H1 (cell line): Measurements from ENCODE around the gene DCUN1D2. TPM values are rescaled to one million over a fixed set of nuclear protein-coding genes. Genes with fewer than 3 reads are reported as not detected.

Experiments
- CTCF ChIA-PET: fragments of 300-600 bp; sonication (Branson Sonifier 250); formaldehyde crosslinking; loops from one replicate; lab custom pipeline; 2021; ENCODE audit not compliant: partially characterized antibody; lab: Charles Lee
- POLR2A ChIA-PET: fragments of 300-600 bp; sonication (Branson Sonifier 250); formaldehyde crosslinking; loops from one replicate; lab custom pipeline; 2021; ENCODE audit warnings: inconsistent platforms; ENCODE audit not compliant: partially characterized antibody; lab: Charles Lee
- DNase-seq, 2 experiments: peaks; one replicate each; pipeline versions ENCODE4 v3.0.0 to v3.0.0-alpha.2; 2010 to 2022; ENCODE audit warnings: low spot score in 2 of 2, low read depth in 1 of 2, mixed read lengths in 1 of 2
- FAIRE-seq: peaks from 2 replicates; lab custom pipeline; 2011; peaks lifted over from hg19 to GRCh38; lab: Jason Lieb, UNC
- H2AFZ ChIP-seq: 2 replicates; pipeline ENCODE4 v1.8.1; 2012; ENCODE audit warnings: low read length, inconsistent platforms
- H2AK5ac ChIP-seq: 2 replicates; pipeline ENCODE4 v1.6.1; 2013; ENCODE audit warnings: low read depth, low read length
- H2BK120ac ChIP-seq: replicated peaks from 2 replicates; pipeline ENCODE3; 2013; ENCODE audit warnings: low read depth, low read length, inconsistent platforms
- H2BK12ac ChIP-seq: 2 replicates; pipeline ENCODE4 v1.6.1; 2013; ENCODE audit warnings: low read depth, low read length
- H2BK15ac ChIP-seq: 2 replicates; pipeline ENCODE4 v1.6.1; 2013; ENCODE audit warnings: low read length
- H2BK20ac ChIP-seq: 2 replicates; pipeline ENCODE4 v1.6.1; 2013; ENCODE audit warnings: low read length
- H2BK5ac ChIP-seq: 2 replicates; pipeline ENCODE4 v1.6.1; 2013; ENCODE audit warnings: low read depth, low read length
- H3K14ac ChIP-seq: 2 replicates; pipeline ENCODE4 v1.6.1; 2013; ENCODE audit warnings: inconsistent platforms; ENCODE audit not compliant: insufficient read length
- H3K18ac ChIP-seq: 2 replicates; pipeline ENCODE4 v1.6.1; 2013; ENCODE audit warnings: low read length; ENCODE audit errors: extremely low read depth
- H3K23ac ChIP-seq: 2 replicates; pipeline ENCODE4 v1.6.1; 2013; ENCODE audit warnings: inconsistent platforms; ENCODE audit not compliant: insufficient read length
- H3K23me2 ChIP-seq: 2 replicates; pipeline ENCODE4 v1.6.1; 2013; ENCODE audit warnings: low read depth, low read length
- H3K27ac ChIP-seq: 2 replicates; pipeline ENCODE4 v1.6.1; 2011; ENCODE audit warnings: low read depth, low read length, inconsistent platforms
- H3K27me3 ChIP-seq, 4 experiments: replicated peaks in 1 of 4; 1 replicate in 1 of 4; 2 replicates in 3 of 4; pipeline versions ENCODE4 v1.6.1 to v1.8.1; 2011 to 2013; ENCODE audit warnings: low read length in 3 of 4, mild to moderate bottlenecking in 3 of 4, inconsistent platforms in 2 of 4, mixed read lengths in 2 of 4, moderate library complexity in 1 of 4; ENCODE audit not compliant: control insufficient read depth in 3 of 4, insufficient read depth in 3 of 4; ENCODE audit errors: extremely low read depth in 1 of 4
- H3K36me3 ChIP-seq, 4 experiments: 2 replicates each; pipeline versions ENCODE4 v1.6.1 to v1.8.1; 2011 to 2013; ENCODE audit warnings: mild to moderate bottlenecking in 4 of 4, low read length in 3 of 4, moderate library complexity in 2 of 4, control low read depth in 1 of 4, inconsistent platforms in 1 of 4; ENCODE audit not compliant: insufficient read depth in 4 of 4, control insufficient read depth in 2 of 4
- H3K4ac ChIP-seq: replicated peaks from 2 replicates; pipeline ENCODE3; 2013; ENCODE audit warnings: low read length, low read depth, mixed read lengths, inconsistent platforms; ENCODE audit not compliant: insufficient read length
- H3K4me1 ChIP-seq, 4 experiments: replicated peaks in 1 of 4; 1 replicate in 1 of 4; 2 replicates in 3 of 4; pipeline versions ENCODE4 v1.6.1 to v1.8.1; 2011 to 2013; ENCODE audit warnings: low read length in 3 of 4, inconsistent platforms in 2 of 4, mixed read lengths in 1 of 4; ENCODE audit not compliant: insufficient read depth in 4 of 4, control insufficient read depth in 3 of 4
- H3K4me2 ChIP-seq, 2 experiments: 2 replicates each; pipeline versions ENCODE4 v1.6.1 to v1.8.1; 2011 to 2013; ENCODE audit warnings: low read depth in 2 of 2, low read length in 2 of 2, control low read depth in 1 of 2, inconsistent platforms in 1 of 2, mild to moderate bottlenecking in 1 of 2; ENCODE audit not compliant: insufficient read depth in 1 of 2
- H3K4me3 ChIP-seq, 4 experiments: fragments of 200-600, 300-600 bp in 1 of 4; sonication (generic), shearing (Covaris generic), sonication (Bioruptor Twin) in 1 of 4; 2 replicates each; pipeline versions ENCODE4 v1.5.1 to v1.8.1; 2011 to 2016; ENCODE audit warnings: low read length in 4 of 4, low read depth in 3 of 4, control low read depth in 2 of 4, inconsistent platforms in 2 of 4, mild to moderate bottlenecking in 2 of 4, mixed read lengths in 1 of 4, moderate library complexity in 1 of 4; ENCODE audit not compliant: insufficient read depth in 2 of 4; ENCODE audit errors: extremely low read depth in 1 of 4
- H3K56ac ChIP-seq: replicated peaks from 2 replicates; pipeline ENCODE3; 2013; ENCODE audit warnings: low read depth, mild to moderate bottlenecking, mixed read lengths, low read length, inconsistent platforms; ENCODE audit not compliant: insufficient read length
- H3K79me1 ChIP-seq: 2 replicates; pipeline ENCODE4 v1.6.1; 2013; ENCODE audit warnings: low read depth, low read length, control low read depth
- H3K79me2 ChIP-seq, 2 experiments: 2 replicates each; pipeline versions ENCODE4 v1.6.1 to v1.8.1; 2012 to 2013; ENCODE audit warnings: low read length in 2 of 2, mild to moderate bottlenecking in 2 of 2, inconsistent platforms in 1 of 2; ENCODE audit not compliant: insufficient read depth in 2 of 2, control insufficient read depth in 1 of 2
- H3K9ac ChIP-seq, 4 experiments: replicated peaks in 1 of 4; 1 replicate in 1 of 4; 2 replicates in 3 of 4; pipeline versions ENCODE4 v1.6.1 to v1.8.1; 2011 to 2013; ENCODE audit warnings: low read depth in 3 of 4, low read length in 3 of 4, control low read depth in 2 of 4, mild to moderate bottlenecking in 2 of 4, moderate library complexity in 2 of 4, inconsistent platforms in 1 of 4; ENCODE audit errors: extremely low read depth in 1 of 4
- H3K9me3 ChIP-seq, 2 experiments: 2 replicates each; pipeline versions ENCODE4 v1.6.1 to v1.8.1; 2012 to 2013; ENCODE audit warnings: mild to moderate bottlenecking in 2 of 2, moderate library complexity in 2 of 2, control low read depth in 1 of 2, inconsistent platforms in 1 of 2, low read depth in 1 of 2, low read length in 1 of 2, mixed read lengths in 1 of 2; ENCODE audit not compliant: insufficient read depth in 2 of 2
- H4K20me1 ChIP-seq, 2 experiments: replicated peaks in 1 of 2; 2 replicates each; pipeline versions ENCODE3 to v1.8.1; 2011 to 2013; ENCODE audit warnings: inconsistent platforms in 2 of 2, low read length in 2 of 2, mild to moderate bottlenecking in 1 of 2; ENCODE audit not compliant: insufficient read depth in 2 of 2, control insufficient read depth in 1 of 2
- H4K5ac ChIP-seq: 2 replicates; pipeline ENCODE4 v1.6.1; 2013; ENCODE audit warnings: low read length, low read depth, mixed read lengths, inconsistent platforms; ENCODE audit not compliant: insufficient read length
- H4K8ac ChIP-seq: 2 replicates; pipeline ENCODE4 v1.8.0; 2013; ENCODE audit warnings: mild to moderate bottlenecking, moderate library complexity, low read length, inconsistent platforms; ENCODE audit not compliant: insufficient read depth; ENCODE audit errors: extremely low read depth
- H4K91ac ChIP-seq: replicated peaks from 2 replicates; pipeline ENCODE3; 2013; ENCODE audit warnings: low read length, mixed read lengths, inconsistent platforms; ENCODE audit not compliant: insufficient read length
- BCL11A ChIP-seq, 2 experiments: IDR thresholded peaks; one replicate each; pipeline ENCODE4 v1.6.1; 2011; ENCODE audit warnings: low read depth in 2 of 2, low read length in 2 of 2, mild to moderate bottlenecking in 2 of 2
- CBX8 ChIP-seq: fragments of 300-800, 300-1000 bp; sonication (generic); IDR thresholded peaks from 2 replicates; pipeline ENCODE4 v1.7.1; 2016; ENCODE audit warnings: low read depth, low read length, borderline replicate concordance
- CTCF ChIP-seq, 3 experiments: IDR thresholded peaks; 1 replicate in 2 of 3; 2 replicates in 1 of 3; pipeline versions ENCODE4 v1.5.1 to v1.6.1; 2011; ENCODE audit warnings: low read length in 3 of 3, mild to moderate bottlenecking in 3 of 3, inconsistent platforms in 2 of 3, low read depth in 1 of 3, moderate library complexity in 1 of 3; ENCODE audit not compliant: insufficient read depth in 1 of 3; ENCODE audit errors: control extremely low read depth in 1 of 3
- EP300 ChIP-seq, 2 experiments: IDR thresholded peaks; 1 replicate in 1 of 2; 2 replicates in 1 of 2; pipeline ENCODE4 v1.6.1; 2011 to 2012; ENCODE audit warnings: low read depth in 2 of 2, low read length in 2 of 2, mild to moderate bottlenecking in 2 of 2, borderline replicate concordance in 1 of 2, inconsistent platforms in 1 of 2, moderate library complexity in 1 of 2
- FOSL1 ChIP-seq: IDR thresholded peaks from 2 replicates; pipeline ENCODE4 v1.6.1; 2011; ENCODE audit warnings: mild to moderate bottlenecking, low read depth, low read length, moderate library complexity; ENCODE audit not compliant: insufficient read depth
- KDM4A ChIP-seq: IDR thresholded peaks from one replicate; pipeline ENCODE4 v1.7.1; 2012; ENCODE audit warnings: low read depth, mild to moderate bottlenecking, moderate library complexity, low read length, inconsistent platforms; ENCODE audit not compliant: severe bottlenecking
- SIN3A ChIP-seq, 2 experiments: IDR thresholded peaks in 1 of 2; conservative IDR thresholded peaks in 1 of 2; 2 replicates each; pipeline ENCODE4 v1.6.1; 2011 to 2012; ENCODE audit warnings: low read length in 2 of 2, improper control_type of control experiment in 1 of 2, low read depth in 1 of 2, mild to moderate bottlenecking in 1 of 2
- SP2 ChIP-seq: IDR thresholded peaks from 2 replicates; pipeline ENCODE4 v1.6.1; 2012; ENCODE audit warnings: mild to moderate bottlenecking, low read length, inconsistent platforms
- TEAD4 ChIP-seq: IDR thresholded peaks from 2 replicates; pipeline ENCODE4 v1.6.1; 2012; ENCODE audit warnings: low read depth, low read length, inconsistent platforms, mixed read lengths
- USF2 ChIP-seq: IDR thresholded peaks from 2 replicates; pipeline ENCODE4 v1.6.1; 2011; ENCODE audit warnings: low read length, improper control_type of control experiment
- WGBS, 2 experiments: shearing (Covaris generic) in 1 of 2; methylation state at CpG; one replicate each; pipeline versions ENCODE4 v1.1.6 to v1.1.7; 2013 to 2015; ENCODE audit warnings: low lambda C conversion rate in 2 of 2, mixed read lengths in 2 of 2, inconsistent platforms in 1 of 2, low coverage in 1 of 2, missing lambda C conversion rate in 1 of 2; ENCODE audit not compliant: insufficient replicate concordance in 2 of 2, insufficient coverage in 1 of 2, insufficient read length in 1 of 2; ENCODE audit errors: extremely low coverage in 1 of 2, missing lambda C conversion rate in 1 of 2; 5-methylcytosine and 5-hydroxymethylcytosine counted together
- polyA plus RNA-seq, 7 experiments: library from polyadenylated mRNA; depleted of rRNA in 3 of 7; stranded (reverse) in 5 of 7; unstranded in 2 of 7; fragments of >200 nt in 5 of 7; fragments of 200-250 nt in 2 of 7; gene quantifications; 1 replicate in 5 of 7; 2 replicates in 1 of 7; 4 replicates in 1 of 7; pipeline versions ENCODE4 v1.2.1 to v1.2.3, GENCODE V29; 2011 to 2013; ENCODE audit warnings: missing spikeins in 2 of 7, mixed read lengths in 2 of 7
- total RNA-seq: library from RNA; stranded (reverse); fragmentation: NEBNext Ultra II Directional; extraction: Animal tissue kit (Norgen Biotek cat#: 25700); gene quantifications from 2 replicates; pipeline ENCODE4 v1.2.1, GENCODE V29; 2021

DCUN1D2 gene
- total and polyA plus RNA-seq, 2 of the 8 experiments (the other 6 are each of a cell fraction or from before 2014, with no cell fraction given): 19.5 to 35.3 TPM

GRCh38 chr13:113491982-113492381 lies 1.5 kb upstream of the DCUN1D2 start:
- Histone ChIP-seq H4K5ac (no peak overlapping the region), H2BK20ac (no peak overlapping the region), H3K23me2 (peaks cover 9% of the 10 kb centered on the region), H3K36me3 (peaks cover 4 to 17% (median 5%) of the 10 kb centered on the region in 4 experiments; a peak in 7 of 8 replicates), H2AFZ (no peak overlapping the region), H3K4me3 (peak overlapping the region; percentile 82 to 95 (median 91)), H3K9ac (no peak overlapping the region), H3K14ac (no peak overlapping the region), H3K4me1 (peaks cover 3 to 18% (median 12%) of the 10 kb centered on the region in 4 experiments), H2BK120ac (no peak overlapping the region), H3K23ac (no peak overlapping the region), H3K18ac (no peak overlapping the region), H2BK5ac (no peak overlapping the region), H2BK15ac (no peak overlapping the region), H3K4ac (no peak overlapping the region), H3K27ac (no peak overlapping the region), H3K9me3 (no peaks in the 10 kb centered on the region), H3K56ac (no peak overlapping the region), H3K4me2 (peak overlapping the region; percentile 77 to 99), H3K79me2 (peaks cover 20 to 68% of the 10 kb centered on the region in 2 experiments), H4K20me1 (peaks cover 4 to 17% of the 10 kb centered on the region in 2 experiments), H3K79me1 (peaks cover 18% of the 10 kb centered on the region), H2AK5ac (no peak overlapping the region), H2BK12ac (no peak overlapping the region), H3K27me3 (no peaks in the 10 kb centered on the region), H4K8ac (no peak overlapping the region), H4K91ac (no peak overlapping the region)
- WGBS, 2 experiments: 42% methylated on average over 9 of the region's 9 CpGs; no CpG with 5 or more reads in 1 of the 2 experiments
- FAIRE-seq (no peak), DNase-seq (no peak)
- CTCF ChIA-PET: no interaction called here
- POLR2A ChIA-PET: no interaction called here
- TF ChIP-seq USF2 (no peak), FOSL1 (no peak), SP2 (no peak), KDM4A (no peak), TEAD4 (no peak), CTCF (IDR thresholded peaks at IDR 0.05; ENCODE audit: control extremely low read depth in 1 of 3, insufficient read depth in 1 of 3, low read depth in 1 of 3, low read length in 3 of 3) (no peak), BCL11A (IDR thresholded peaks at IDR 0.05; ENCODE audit: low read depth in 2 of 2, low read length in 2 of 2) (no peak), EP300 (IDR thresholded peaks at IDR 0.05; ENCODE audit: borderline replicate concordance in 1 of 2, low read depth in 2 of 2, low read length in 2 of 2) (no peak), SIN3A (conservative IDR thresholded peaks at IDR 0.05 in 1 of 2, IDR thresholded peaks at IDR 0.05 in 1 of 2; ENCODE audit: low read depth in 1 of 2, low read length in 2 of 2) (no peak), CBX8 (no peak)
